GDM1 (cell line): ENCODE data around the gene CD99.

Source experiments
- DNase-seq: peaks from one replicate; lab custom pipeline; 2025; lab: John Stamatoyannopoulos, UW

Gene CD99

GRCh38 chrX:2676794-2677675, 14.1 kb upstream of the CD99 start:
- no peak for DNase-seq

DNA sequence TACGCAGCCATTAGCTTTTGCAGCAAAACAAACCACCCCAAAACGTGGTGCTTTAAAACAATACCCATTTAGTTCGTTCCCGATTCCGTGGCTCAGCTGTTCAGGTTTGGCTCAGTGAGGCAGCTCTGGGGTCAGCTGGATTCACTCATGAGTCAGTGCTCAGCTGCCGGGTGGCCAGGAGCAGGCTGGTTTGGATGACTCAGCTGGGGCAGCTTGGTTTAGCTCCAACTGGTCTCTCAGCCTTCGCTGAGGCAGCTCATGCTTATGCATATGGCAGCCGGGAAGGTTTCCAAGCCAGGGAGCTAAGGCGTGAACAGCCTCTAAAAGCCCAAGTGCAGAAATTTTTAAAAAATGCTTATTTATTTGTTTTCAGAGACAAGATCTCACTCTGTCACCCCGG, 13.3 kb upstream of the CD99 start:
- DNase-seq: no peak

- no peak for DNase-seq
Measured at GRCh38 chrX:2678583-2678982, 12.5 kb upstream of the CD99 start.

- no peak for DNase-seq
Measured at GRCh38 chrX:2679534-2680485, 11.3 kb upstream of the CD99 start.

DNA sequence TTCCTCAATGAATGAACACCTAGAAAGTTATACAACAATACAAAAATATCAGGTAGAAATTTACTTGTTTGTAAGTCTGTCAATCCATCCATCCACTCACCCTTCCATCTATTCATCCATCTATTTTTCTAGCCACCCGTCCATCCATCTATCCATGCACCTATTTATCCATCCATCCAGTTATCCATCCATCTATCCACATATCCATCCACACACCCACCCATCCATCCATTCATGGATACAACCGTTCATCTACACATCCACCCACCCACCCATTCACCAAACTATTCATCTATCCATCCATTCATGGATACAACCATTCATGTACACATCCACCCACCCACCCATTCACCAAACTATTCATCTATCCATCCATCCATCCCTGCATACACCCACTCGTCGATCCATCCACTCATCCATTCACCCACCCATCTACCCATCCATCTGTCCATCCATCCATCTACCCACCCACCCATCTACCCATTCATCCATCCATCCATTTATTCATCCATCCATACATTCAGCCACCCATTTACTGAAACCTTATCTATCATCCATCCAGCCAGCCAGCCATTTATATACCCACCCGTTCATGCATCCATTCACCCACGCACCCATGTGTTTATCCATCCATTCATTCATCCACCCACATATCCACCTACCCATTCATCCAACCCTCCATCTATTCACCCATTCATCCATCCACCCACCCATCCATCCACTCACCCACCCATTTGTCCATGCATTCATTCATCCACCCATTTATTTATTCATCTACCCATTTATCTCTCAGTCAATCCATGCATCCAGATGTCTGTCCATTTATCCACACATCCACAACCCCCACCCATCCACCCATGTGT, 10.4 kb upstream of the CD99 start:
- DNase-seq: no peak

GRCh38 chrX:2682565-2683177, 8.4 kb upstream of the CD99 start:
- DNase-seq: no peak

GRCh38 chrX:2684256-2684655, 6.8 kb upstream of the CD99 start:
- DNase-seq: no peak

- DNase-seq: no peak
Measured at GRCh38 chrX:2685886-2686285, 5.2 kb upstream of the CD99 start.

DNA sequence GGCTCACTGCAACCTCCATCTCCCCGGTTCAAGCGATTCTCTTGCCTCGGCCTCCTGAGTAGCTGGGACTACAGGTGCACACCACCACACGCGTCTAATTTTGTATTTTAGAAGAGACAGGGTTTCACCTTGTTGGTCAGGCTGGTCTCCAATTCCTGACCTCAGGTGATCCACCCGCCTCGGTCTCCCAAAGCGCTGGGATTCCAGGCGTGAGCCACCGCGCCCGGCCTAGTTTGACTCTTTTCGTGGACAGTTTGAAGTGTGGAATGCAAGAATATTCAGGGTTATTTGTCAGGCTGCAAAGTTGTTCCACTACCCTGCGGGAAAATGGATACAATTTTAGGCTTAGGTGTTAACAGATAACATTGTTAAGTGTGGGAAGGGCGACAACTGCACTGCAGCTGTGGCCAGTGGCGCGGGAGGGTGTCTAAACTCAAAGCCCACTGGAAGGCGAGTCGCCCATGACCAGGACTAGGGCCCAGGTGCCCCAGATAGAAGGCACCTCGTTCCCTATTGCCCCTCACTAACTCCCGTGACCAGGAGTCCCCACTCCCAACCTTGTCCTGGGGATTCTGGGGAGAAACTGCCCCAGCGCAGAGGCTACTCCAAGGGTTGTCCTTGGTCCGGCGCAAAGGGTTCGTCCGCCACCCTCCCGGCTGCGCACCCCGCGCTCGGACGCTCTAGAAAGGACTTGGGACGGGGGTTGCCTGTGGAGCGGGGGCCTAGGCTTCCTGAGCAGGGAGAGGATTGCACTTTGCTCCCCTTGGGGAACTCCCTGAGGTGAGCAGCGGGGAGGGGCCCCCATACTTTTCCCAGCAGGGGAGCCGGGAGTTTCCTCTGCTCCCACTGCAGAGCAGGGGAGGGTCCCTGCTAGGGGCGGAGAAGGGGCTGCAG, 1.1 kb upstream of the CD99 start:
- DNase-seq: no peak

DNA sequence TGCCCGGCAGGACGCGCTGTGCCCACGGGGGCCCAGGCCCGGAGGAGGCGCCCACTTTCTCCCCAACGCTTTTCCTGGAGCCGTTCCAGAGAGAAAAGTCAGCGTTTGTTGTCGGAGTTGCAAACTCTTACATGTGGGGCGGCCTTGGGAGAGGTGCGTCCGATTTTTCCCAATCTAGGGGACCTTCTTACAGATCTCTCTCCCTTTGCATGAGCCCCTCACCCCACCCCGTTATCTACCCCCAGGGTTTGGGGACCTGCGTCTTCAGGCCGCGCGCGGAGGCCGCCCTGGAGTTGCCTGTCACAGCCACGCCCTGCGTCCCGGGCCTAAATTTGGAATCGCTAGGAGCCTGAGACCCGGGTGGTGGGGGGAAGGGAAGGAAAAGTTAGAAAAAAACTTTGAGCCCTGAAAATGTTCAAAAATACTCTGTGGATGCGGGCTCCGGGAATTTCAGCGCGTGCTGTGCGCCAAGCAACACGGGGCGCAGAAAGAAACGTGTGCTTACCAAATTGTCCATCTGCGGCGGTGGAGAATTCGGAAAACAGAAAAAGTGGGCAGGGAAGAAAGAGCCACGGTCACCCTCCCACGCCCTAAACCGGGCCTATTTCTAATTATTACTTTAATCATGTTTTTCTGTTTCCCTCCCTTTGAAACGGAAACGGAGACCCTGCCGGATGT, 587 bp downstream of the CD99 start:
- no peak for DNase-seq

DNA sequence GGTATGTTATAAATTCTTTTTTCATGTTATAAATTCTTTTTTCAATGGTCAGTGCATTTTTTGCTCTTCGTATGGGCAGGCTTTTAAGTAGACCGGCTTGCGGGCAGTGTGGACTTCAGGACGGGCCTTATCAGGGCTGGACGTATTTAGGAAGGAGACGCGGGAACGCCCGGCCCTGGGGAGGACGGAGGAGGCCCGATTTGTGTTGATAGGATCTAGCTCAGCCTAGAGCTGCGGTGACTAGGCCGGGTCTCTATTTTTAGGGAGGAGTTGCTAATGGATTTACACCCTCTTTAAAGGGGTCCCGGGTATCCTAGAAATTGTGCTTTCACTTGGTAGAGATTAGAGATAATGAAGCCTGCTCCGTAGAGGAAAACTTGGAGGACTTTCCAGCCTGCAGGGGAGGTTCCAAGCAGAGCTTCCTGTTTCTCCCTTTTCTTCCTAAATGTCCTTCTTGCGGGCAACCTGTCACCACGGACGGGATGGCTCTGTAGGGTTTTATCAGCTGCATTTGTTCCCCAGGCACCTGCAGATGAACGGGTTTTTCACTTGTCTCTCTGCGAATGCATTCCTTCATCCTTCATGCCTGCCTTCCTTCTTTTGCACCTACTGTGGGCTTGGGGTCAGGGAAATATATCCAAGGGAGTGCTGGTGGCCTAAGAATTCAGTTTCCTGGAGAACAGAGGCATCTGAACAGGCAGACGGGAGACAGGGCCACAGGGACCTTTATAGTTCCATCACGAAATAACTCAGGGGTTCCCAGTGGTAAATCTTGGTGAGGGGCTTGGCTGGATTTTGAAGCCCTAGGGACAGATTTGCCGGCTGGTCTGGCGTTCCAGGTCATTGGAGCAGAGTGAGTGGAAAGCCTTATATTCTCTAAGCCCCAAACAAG, 1.4 kb downstream of the CD99 start:
- no peak for DNase-seq

DNA sequence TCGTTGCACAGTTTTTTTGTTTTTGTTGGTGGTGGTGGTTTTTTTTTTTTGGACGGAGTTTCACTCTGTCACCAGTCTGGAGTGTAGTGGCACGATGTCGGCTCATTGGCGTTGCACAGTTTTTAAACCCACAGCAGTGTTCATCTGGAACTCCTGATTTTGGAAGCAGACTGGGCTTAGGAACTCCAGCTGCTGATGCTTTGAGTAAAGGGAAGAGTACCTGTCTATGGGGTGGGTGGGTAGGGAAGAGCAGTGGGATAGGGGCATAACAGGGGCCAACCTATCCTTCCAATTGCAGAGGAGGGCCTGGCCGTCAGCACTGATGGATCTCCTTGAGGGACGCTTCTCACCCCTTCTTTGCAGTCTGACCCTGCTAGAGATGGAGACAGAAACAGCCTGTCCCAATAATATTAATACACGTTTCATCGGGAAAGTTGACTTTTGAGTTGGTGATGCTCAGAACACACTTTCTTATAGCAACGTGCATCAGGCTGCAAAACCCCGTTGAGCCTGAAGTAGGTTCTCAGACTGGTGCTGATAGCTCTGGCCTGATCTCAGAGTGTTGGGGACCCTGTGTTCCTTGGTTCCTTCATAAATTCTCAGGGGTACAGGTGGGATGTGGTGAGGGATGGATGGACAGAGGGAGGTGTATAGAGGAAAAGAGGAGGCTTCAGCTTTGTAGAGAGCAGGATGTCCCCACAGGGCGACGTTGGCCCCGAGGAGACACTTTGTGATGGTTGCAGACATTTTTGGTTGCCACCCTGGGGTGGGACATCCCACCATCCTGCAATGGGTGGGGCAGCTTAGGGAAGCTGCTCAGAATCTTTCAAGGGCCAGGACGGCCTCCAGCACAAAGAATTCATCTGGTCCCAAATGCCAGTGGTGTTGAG, 2.3 kb downstream of the CD99 start:
- DNase-seq: no peak

DNA sequence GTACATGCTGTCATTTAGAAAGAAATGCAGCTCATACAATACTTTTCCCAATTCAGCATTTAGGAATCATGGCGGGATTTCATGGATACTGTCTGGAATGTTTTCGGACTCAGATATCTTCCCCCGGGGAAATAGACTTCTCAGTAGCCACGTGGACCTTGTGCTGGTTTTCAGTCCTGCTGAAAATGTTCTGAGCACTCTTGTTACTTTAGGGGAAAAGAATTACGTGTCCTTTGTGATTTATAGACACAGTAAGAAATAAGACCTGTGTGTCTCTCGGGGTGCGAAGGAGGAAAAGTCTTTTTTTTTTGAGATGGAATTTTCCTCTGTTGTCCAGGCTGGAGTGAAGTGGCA, 3.8 kb downstream of the CD99 start:
- no peak for DNase-seq

GRCh38 chrX:2696698-2697215, 5.7 kb downstream of the CD99 start:
- no peak for DNase-seq

DNA sequence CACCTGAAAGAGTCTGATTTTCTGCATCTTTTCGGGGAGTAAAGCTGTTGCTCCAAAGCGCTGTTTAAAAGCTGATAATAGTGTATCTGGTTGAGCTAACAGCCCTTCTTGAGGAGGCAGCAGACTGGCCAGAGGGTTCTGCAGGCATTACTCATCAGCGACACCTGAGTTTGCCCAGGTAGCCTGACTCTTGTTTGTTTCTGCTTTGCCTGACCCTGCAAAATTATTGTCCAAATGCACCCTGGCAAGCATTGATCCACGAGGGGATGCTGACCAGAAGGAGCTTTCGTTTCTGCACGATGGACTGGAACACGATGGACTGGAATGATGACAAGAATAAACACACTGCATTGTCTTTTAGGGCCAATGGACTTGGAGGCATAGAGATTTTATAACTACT, 6.2 kb downstream of the CD99 start:
- DNase-seq: no peak

GRCh38 chrX:2697741-2698299, 6.7 kb downstream of the CD99 start:
- no peak for DNase-seq

GRCh38 chrX:2698604-2699003, 7.5 kb downstream of the CD99 start:
- DNase-seq: no peak
